ENCODE results near the gene OLFM1. TPM values are rescaled to one million over a fixed set of nuclear protein-coding genes. Genes with fewer than 3 reads are reported as not detected.

The OLFM1 gene
- total RNA-seq, 1 donor = 0.81 TPM

GRCh38 chr9:135066291-135066690 lies 21.2 kb upstream of the OLFM1 start:
- DNase-seq (ENCODE audit: low read depth) = no peak
- TF ChIP-seq CTCF (IDR thresholded peaks at IDR 0.05; ENCODE audit: insufficient read depth, low read length) = no peak
- no peak overlapping the region for H3K4me3 ChIP-seq (ENCODE audit: low read depth, low read length)

DNA sequence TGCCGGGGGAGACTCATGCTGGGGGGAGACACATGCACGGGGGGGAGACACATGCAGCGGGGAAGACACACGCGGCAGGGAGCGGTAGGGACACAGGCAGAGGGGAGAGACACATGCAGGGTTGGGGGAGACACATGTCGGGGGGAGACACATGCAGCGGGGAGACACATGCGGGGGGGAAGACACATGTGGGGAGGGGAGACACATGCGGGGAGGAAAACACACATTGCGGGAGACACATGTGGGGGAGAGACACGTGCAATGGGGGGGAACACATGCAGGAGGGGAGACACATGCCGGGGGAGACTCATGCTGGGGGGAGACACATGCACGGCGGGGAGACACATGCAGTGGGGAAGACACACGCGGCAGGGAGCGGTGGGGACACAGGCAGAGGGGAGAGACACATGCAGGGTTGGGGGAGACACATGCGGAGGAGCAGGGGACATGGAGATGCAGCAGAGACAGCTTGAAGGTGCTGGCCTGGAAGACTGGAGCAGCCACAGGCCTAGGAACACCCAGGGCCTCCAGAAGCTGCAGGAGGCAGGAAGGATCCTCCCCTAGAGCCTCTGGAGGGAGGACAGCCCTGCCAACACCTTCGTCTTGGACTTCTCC lies 20.3 kb upstream of the OLFM1 start:
- TF ChIP-seq CTCF (IDR thresholded peaks at IDR 0.05; ENCODE audit: insufficient read depth, low read length) = no peak
- no peak for DNase-seq (ENCODE audit: low read depth)
- no peak overlapping the region for H3K4me3 ChIP-seq (ENCODE audit: low read depth, low read length)

DNA sequence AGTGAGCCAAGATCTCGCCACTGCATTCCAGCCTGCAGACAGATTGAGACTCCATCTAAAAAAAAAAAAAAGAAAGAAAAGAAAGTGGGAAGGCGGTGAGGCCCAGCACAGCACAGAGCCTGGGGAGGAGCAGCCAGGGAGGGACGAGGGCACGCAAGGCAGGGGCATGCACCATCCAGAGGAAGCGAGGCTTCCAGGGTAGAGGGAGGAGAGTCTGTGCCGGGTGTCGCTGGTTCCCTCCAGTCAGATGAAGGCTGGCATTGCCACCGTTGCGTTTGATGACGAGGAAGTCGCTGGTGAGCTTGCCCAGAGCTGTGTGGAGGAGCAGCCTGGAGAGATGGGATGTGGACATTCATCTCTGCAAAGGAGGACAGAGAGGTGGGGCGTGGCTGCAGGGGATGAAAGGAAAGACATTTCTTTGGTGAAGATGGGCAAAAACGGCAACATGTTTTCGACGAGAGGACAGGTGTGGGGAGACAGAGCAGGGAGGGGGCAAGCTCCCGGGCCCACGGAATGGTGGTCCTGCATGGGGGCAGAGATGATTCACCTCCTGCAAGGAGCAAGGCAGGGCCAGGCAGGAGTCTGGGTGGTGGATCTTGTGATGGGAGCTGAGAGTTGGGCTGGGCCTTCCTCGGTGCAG lies 18.6 kb upstream of the OLFM1 start:
- no peak overlapping the region for H3K4me3 ChIP-seq (ENCODE audit: low read depth, low read length)
- DNase-seq (ENCODE audit: low read depth) = no peak
- no peak for TF ChIP-seq CTCF (IDR thresholded peaks at IDR 0.05; ENCODE audit: insufficient read depth, low read length)

DNA sequence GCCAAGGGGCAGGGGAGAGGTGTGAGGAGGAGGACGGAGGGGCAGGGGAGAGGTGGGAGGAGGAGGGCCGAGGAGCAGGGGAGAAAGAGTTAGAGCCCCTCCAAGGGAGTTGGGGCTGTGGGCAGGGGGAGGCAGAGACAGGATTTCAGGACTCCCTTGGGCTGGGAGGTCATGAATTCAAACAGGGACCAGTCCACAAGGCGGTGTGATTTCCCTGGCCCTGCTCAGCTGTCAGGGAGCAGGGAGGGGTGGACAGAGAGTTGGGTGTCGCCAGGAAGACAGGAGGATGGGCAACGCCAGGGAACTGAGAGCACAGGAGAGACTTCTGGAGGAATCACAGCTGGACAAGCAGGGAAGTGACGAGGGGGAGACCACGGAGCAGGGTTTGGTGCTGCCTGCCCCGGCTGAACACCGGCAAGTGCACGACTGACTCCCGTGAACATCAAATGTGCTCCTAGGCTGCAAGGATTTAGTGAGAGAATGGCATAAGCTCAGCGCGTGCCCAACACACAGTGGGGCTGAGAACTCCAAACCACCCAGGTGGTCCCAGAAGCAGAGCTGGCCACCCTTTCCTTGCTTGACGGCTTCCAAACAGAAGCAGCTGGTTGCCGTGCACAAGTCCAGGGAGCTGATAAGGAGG lies 17.8 kb upstream of the OLFM1 start:
- no peak overlapping the region for H3K4me3 ChIP-seq (ENCODE audit: low read depth, low read length)
- no peak for TF ChIP-seq CTCF (IDR thresholded peaks at IDR 0.05; ENCODE audit: insufficient read depth, low read length)
- no peak for DNase-seq (ENCODE audit: low read depth)

DNA sequence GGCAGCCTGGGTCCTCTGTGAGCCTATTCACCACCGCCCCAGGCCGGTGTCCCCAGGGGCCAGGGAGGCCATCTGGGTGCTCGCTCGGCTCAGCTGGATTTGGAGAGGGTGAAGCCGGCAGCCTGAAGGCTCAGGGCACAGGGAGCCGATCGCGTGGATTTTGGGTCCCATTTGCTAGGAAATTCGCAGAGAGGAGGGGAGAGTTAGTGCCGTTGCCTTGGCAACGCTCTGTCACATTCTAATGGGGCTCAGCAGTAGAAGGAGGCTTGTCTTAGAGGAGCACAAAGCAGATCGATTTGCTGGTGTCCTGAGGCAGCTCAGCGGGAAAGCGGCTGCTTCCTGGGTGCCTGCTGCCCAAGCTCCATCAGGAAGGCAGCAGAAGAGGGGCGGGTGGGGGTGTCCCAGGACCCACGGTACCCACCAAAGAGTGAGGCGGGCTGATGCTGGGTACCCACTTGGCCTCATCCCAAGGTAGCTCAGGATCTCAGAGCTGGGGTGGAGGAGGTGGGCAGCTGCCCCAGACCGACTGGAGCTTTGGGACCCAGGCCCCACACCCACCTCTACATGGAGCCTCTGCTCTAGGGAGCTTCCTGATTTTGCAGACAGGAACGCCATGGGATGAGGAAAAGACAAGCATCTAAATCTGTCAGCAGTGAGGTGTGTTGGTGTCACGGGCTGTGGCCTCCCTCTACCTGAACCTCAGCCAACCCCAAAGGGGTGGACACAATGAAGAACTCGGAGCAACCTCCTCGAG lies 17.1 kb upstream of the OLFM1 start:
- DNase-seq (ENCODE audit: low read depth) = no peak
- H3K4me3 ChIP-seq (ENCODE audit: low read depth, low read length) = no peak overlapping the region
- no peak for TF ChIP-seq CTCF (IDR thresholded peaks at IDR 0.05; ENCODE audit: insufficient read depth, low read length)

- no peak overlapping the region for H3K4me3 ChIP-seq (ENCODE audit: low read depth, low read length)
- no peak for TF ChIP-seq CTCF (IDR thresholded peaks at IDR 0.05; ENCODE audit: insufficient read depth, low read length)
- no peak for DNase-seq (ENCODE audit: low read depth)
These were observed 16.3 kb upstream of the OLFM1 start for GRCh38 chr9:135070964-135071735.
